HG02973 (cell line): ENCODE measurements around the gene DARS1.

Experiments
- ATAC-seq: cut with Tn5 transposase; IDR thresholded peaks from one replicate; pipeline ENCODE4 v1.9.1; 2021; ENCODE audit warnings: moderate library complexity; ENCODE audit not compliant: unreplicated experiment

Gene DARS1

DNA sequence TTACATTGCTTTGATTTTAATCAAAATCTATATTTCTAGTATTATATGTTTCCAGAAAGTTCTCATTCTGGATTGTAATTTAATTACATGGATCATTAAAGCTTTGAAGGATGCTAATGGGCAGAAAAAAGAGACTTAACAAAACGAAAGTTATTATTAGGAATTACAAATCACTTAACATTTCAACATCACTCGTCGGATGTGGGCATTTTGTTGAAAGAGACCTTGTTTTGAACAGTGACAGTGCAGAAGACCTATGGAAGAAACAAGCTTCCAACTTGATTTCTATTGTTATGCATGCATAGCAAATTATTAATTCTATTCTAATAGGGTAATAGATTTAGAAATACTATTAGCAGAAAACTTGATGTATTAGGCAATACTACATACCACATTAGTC, 31.4 kb upstream of the DARS1 start:
- no peak for ATAC-seq

DNA sequence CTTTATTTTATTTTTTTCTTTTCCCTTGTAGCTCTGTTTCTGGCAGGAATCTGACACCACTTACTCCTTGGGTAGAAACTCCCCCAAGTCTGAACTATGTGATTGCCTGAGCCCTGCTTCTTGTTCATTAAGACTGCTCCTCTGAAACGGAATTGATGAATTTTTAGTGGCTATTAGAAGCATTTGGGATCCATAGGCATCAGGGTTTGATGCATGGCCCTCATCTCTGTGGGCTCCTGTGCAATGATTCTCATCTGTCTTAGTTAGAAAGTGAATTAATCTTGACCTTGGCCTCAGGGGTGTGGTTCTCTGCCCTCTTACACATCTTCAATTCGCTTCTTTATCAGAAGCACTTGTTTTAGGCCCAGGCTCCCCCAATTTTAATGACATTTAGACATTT, 31.0 kb upstream of the DARS1 start:
- ATAC-seq = no peak

DNA sequence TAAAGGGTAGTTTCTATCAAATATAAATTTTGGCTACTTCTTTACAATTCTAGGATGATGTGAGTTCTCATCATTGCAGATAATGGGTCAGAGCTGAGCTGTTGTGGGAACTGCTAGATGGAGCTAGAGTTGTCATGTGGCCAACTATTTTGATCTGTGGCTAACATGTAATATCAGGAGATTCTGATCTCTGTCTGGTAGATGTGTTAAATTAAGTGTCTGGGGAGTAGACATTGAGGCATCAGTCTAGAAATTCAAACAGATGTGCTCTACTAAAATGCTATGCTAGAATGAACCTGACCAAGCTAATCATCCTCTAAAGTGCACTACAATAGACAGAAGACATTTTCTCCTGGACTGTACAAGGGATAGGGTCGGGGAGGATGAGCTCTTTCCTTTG, 30.3 kb upstream of the DARS1 start:
- ATAC-seq = no peak

DNA sequence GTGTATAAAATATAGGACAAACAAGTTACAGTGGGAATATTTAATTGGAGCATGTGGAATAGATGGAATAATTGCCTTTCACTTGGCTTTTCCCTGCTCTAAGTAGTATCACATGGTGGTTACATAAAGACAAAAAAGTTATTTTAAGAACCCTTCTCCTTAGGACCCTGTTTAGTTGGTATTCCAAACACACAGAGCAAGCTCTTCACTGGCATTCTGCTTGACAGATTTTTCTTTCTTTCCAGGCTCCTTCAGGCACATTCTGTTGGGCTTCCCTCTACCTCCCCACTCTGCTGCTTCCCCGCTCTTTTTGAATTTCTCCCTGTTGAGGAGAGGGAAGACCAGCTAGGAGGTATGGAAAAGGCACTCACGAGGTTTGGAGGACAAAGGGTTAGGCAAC, 29.0 kb upstream of the DARS1 start:
- no peak for ATAC-seq

DNA sequence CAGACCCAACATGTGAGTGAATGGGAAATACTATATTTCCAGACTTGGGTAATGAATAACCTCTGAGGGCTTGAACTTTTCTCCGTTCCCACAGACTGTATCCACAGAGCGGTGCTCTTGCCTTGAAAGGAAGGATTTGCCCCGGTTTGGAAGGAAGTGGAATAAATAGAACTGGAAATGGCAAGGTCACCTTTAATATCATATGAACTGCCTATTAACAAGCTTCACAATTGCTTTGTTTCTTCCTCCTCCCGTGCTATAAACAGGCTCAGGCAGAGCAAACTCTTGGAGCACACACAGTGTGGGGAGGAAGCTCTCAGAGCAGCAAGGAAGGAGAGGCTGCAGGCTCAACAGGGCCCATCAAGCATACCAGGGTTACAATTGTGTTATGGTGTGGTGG, 28.5 kb upstream of the DARS1 start:
- no peak for ATAC-seq

DNA sequence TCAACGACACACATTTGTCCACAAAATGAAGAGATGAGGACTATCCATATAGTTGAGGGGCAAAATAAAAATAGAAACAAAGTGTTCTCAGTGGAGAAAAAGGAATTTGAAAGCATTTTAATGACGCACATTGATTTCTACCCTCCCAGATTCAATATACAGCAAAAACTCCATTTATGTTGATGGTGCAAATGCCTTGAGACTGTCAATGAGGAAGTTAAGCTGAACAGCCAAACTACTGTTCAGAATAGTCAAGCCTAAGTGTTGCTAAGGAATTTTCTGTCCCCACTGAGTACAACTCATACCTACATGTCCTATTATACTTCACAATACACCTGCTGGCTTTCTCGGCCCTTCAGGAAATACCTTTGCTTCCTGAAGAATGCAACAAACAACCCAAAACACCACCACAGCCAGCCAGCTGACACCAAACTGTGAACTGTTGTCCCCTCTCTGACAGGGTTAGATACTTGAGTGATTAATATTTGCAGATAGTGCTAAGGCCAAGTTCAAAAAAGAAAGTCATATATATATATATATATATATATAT, 27.8 kb upstream of the DARS1 start:
- ATAC-seq = no peak

DNA sequence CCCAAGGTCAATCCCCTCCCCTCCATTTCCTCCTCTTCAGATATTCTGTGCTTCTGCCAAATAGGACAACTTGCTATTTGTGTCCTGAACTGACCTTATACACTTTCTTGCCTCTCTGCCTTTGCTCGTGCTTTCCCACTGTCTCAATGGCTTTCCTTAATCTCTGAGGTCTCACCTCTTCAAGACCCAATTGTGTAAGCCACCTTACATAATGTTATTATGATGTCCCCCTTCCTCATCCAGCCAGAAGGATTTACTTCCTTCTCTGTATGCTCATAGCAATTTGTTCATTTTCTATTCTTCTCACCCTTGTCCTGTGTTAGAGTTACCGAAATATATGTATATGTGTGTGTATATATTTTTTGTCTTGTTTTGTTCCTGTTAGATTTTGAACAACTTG, 26.9 kb upstream of the DARS1 start:
- ATAC-seq = no peak

DNA sequence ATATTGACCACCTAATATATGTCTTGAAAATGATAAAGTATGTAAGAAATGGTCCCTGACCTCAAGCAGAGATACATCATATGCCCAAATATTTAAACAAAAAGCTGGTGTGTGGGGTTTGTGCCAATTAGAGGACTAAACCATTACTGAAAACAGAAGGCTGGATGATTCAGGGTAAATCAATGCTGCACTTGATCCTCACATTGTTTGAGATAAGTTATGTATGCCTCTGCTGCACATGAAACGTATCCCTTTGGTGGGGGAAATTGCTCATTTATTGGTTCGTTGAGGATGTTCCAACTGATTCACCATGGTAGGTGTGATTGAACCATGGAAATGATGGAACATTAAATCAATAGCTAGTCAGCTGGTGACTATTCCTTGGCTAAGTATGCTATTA, 24.7 kb upstream of the DARS1 start:
- no peak for ATAC-seq

DNA sequence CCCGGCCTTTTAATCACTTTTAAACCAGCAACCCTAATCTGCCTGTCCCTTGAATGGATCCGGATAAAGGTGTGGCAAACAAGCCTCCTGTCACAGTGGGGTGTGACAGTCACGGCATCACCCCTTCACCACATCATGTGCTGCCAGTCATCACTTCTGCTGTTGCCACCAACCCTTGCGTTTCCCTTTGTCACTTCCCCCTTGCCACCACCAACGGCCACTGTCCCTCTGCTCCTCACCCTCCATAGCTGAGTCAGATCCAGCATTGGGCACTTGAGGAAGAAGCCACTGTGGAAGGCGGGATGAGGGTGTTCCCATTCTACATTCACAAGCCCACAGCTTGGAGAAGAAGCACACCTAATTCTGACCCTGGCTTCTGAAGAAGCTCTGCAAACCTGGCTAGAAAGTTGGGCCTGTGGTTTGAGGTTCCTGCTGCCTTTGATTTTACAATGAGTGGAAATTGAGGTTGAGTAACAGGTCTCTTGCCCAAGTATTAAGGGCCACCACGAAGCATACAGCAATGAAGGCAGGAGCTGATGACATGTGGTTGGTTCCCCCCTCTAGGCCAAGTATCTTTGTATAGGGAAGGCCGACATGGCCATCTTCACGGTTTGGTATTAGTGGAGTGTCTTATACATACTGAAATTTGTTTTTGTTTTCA, 22.9 kb upstream of the DARS1 start:
- no peak for ATAC-seq

DNA sequence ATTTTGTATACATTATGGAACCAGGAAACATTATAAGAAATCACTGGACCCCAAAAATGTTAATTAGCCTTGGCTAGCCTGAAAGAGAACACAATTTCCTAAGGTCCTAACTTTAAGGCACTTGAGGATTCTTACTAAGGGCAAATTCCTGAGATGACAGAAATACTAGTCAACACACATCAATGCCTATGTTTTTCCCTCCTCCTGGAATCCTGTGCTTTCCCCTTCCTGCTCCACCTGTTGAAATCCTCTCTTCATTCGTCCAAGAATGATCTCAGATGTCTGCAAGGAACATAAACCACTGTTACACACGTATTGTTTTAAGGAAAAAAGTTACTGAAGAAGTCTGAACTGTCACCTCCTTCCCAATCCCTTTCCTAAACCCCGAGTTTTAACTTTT, 21.2 kb upstream of the DARS1 start:
- ATAC-seq = no peak

DNA sequence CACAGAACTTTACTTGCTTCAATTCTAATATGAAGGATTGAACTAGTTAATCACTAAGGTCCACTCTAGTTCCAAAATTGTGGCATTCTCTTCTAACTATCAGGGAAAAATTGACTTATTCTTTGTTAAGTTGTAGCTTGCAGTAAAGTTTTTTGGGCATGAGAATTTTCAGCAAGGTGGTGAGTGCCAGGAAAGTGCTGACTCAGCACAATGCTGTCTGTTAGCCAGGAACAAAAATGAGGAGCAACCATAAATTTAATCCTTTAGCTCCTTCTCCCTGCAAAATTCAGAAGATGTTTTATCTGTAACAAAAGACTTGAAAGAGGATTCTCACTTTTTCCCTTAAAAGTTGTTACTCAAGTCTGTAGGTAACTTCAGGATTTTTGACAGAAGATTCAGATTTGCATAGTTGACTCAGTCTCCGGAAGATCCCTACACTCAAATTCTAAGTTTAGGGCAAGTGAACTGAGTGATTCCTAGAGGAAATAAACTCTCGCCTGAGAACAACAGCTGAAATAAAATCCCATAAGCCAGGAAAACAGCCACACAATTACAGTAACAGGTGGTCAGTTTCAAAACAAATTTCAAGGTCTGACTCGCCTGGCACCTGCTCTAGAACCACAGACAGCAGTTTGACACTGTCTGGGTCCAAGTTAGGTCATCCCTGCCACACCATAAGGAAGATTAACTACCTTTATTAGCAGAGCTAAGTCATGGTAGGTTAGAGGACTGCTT, 20.2 kb upstream of the DARS1 start:
- peak; percentile 71 for ATAC-seq

DNA sequence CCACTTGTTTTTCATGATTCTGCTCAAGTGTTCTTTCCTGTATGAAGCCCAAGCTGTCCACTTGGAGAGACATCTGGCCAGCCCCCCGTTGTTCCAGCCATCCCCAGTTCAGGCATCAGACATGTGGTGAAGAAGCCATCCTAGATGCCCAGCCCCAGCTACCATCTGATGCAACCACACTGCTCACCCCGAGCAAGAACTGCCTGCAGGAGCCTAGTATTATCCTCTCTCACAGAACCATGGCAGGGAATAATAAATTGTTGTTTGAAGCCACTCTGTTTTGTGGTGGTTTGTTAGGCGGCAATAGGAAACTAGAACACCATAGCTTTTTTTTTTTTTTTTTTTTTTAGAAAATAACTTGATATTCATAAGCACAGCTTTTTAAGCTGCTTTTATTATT, 19.5 kb upstream of the DARS1 start:
- no peak for ATAC-seq

DNA sequence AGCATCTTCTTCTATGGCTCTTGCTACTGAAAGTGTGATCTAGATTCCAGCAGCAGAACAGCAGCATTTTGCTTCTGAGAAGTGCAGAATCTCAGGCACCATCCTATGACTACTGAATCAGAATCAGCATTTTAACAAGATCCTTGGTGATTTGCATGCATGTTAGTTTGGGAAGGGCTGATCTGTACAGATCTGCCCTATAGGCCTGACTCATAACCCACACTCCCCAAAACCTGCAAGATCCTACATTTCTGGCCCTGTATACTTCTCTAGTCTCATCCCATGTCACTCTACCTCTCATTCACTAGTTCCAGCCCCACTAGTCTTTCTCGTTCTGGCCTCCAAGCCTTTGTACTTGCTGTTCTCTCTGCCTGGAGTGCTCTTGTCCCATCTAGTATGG, 15.7 kb upstream of the DARS1 start:
- ATAC-seq = no peak

DNA sequence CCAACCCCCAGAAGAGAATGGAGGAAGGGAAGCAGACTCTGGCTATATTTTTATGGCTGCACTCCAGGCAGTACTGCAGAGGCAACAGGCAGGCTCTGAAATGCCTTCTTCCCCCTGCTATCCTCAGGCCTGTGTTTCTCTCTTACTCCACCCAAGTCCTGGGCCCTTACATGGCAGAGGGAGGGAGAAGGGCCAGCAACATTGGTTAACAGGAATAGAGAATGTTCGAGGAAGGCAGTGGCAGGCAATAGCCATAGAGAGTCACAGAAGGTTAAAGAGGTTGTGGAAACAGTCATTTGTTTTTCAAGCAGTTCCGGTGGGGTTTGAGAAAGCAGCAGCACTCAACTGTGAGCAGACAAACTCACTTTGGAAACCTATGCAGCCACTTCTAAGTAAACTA, 15.1 kb upstream of the DARS1 start:
- peak; percentile 63 for ATAC-seq

DNA sequence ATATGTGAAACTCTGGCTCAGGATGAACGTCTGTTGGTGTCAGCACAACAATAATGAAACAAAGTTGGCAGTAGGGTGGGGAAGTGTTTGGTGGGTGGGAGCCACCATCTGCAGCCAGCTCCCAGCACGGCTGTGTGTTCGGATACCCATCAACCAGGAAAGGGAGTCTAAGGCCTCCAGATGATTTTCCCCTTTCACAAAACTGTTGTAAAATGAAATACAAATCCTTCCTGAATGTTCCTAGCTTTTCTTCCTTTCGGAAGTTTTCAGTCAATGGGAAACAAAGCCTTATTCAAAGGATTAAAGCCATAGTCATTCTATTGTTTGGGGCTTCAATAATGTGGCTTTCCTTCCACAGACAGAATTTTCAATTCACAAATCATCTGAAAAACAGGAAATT, 14.5 kb upstream of the DARS1 start:
- no peak for ATAC-seq

DNA sequence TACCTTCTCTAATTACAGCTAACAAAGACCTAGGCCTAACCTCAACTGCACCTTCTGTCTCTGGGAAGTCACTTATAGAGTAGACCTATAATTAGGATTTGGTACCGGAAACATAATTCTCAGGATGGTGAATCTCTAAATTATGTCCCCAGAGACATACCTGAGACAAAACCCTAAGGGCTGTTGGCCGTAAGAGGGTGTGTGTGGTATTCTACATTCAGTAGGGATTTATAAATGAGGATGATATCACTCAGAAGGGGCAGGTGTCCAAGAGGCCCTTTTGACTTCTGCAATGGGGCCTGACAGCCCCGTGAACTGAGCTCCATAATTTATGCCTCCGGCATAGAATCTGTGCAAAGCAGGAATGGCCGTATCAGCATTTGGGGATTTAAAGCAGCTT, 13.5 kb upstream of the DARS1 start:
- ATAC-seq = no peak

DNA sequence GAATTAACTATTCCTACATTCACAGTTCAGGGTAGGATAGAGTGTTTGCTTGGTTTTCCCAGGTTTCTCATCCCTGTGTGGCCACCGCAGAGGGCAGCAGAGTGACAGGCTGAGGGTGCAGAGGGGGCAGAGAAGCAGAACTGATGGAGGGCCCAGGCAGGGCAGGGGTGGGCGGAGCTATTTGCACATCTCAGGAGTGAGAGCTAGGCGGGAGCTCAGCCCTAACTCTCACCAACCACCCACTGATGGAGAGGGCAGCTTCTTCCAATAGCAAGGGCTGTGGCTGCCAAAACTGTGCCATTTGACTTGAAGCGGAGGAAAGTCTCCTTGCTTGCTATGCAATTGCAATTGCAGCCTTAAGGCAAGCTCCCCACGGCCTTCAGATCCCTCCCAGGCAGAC, 12.0 kb upstream of the DARS1 start:
- ATAC-seq = no peak

DNA sequence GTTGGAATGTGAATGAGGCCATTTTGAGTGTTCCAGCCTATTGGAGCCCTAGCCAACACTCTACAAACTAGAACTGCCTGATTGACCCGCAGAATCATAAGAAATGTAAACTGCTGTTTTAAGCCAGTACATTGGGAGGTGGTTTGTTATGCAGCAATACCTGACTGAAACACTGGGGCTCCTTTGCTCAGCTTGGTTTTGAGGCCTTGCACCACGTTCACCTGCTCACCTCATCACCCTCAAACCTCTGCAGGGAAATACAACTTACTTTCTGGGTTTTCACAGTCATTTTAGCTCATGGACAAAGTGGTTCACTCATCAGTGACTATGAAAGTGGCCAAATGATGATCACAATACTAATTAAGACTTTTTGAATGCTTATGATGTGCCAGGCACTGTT, 10.9 kb upstream of the DARS1 start:
- ATAC-seq = no peak

DNA sequence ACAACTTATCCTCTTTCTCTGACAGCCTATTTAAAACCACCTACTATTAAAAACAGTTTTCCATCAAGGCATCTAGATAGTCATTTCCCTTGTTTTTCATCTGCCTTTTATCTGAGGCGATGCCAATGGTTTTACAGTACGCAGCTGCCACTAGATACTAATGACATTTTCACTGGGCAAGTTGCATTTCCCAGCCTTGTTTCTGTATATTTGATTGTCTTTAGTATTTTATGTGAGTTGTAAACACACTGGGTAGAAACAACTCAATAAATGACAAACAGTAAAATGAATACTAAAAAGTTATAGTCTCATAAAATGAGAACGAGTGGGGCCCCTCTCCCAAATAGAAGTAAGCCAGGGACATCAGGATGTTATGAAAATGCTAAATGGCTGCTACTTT, 8.9 kb upstream of the DARS1 start:
- ATAC-seq = no peak

DNA sequence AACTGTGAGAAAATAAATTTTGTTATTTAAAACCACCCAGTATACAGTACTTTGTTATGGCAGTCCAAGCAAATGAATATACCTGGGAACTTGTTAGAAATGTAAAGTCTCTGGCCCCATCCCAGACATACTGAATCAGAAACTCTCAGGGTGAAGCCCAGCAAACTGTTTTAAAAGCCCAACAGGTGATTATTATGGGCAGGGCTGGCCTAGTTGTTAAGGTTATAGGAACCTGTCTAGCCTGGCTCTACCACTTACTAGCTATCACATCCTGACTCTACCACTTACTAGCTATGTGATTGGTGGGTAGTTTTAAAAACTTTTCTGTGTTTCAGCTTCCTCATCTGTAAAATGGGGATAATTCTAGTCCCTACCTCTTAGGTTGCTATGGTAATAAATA, 8.0 kb upstream of the DARS1 start:
- no peak for ATAC-seq

DNA sequence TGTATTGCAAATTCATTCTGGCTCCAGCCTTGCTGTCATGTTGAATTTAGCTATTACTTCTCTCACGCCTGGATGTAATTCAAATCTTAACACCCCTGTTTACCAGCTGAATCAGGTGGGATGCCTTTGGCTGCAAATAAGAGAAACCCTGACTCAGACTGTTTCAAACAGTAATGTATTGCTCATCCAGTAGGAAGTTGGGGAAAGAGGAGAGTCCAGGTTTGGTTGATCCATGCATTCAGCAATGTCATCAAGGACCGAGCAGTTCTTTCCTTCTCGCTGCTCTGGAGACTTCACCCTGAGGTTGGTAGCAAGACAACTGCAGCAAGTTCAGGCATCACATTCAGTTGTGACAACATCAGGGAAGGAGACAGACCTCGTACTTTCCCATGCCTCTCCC, 6.4 kb upstream of the DARS1 start:
- ATAC-seq = no peak

DNA sequence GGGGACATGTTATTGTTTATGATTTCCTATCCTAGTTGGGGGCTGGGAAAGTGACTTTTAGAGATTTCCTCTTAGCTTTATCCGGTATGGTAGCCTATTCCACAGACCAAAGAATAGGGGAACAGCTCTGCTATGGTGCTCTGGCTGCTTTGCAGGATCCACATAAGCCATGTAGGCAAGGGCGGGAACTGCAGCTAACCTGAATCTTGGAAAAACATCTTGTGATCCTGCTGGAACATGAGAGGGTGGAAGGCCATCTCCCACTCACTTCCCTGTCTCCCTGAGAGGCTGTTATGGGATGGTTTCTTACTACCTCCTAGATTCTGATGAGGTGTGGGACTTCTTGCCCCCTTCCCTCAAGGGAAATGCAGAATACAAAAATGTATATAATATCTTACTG, 2.0 kb upstream of the DARS1 start:
- ATAC-seq = no peak

DNA sequence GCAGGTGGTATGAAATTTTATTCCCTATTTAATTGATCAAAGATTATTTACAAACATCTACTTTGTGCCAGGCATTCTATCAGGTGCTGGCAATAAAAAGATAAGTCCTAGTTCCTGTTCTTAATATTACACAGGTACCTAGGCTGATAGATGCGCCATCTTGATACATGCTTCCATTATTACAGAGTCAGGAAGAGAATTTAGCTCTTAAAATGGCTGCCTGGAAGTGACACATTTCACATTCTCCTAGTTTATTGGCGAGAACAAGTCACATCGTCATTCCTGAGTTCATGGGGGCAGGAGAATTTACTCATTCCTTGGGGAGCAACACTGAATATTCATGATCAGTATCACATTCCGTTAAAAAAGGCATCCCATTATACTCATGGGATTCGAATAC, 1.1 kb upstream of the DARS1 start:
- ATAC-seq = no peak
